ENCODE data around the gene CLEC18A.

- TF ChIP-seq CTCF (IDR thresholded peaks at IDR 0.05), result no peak
- TF ChIP-seq POLR2A (IDR thresholded peaks at IDR 0.05), result no peak
Observed at GRCh38 chr16:69921127-69921526, 30.0 kb upstream of the CLEC18A start.
